ENCODE results near the gene COQ4. TPM values are rescaled to one million over a fixed set of nuclear protein-coding genes. Genes with fewer than 3 reads are reported as not detected.

Gene COQ4
- total RNA-seq: 10 to 100 TPM; 55.5 to 89.2 (median 77.9) TPM

GRCh38 chr9:128322404-128323211 lies at the start of gene COQ4, which contains the start of gene TRUB2:
Gene COQ4, plus strand, starts transcription at chr9:128322839. Its CDS starts 20 bp downstream, at chr9:128322859.
Gene TRUB2, minus strand, starts transcription at chr9:128322447. Its CDS starts 39 bp downstream, at chr9:128322408.
- no peaks in the 10 kb centered on the region for H3K27me3 ChIP-seq
- H3K36me3 ChIP-seq: peaks cover 3 to 60% (median 5%) of the 10 kb centered on the region in 3 donors
- H3K9me3 ChIP-seq: no peaks in the 10 kb centered on the region
- DNase-seq: peak; percentile 60
- peak in 1 of 4 donors; percentile 26 for TF ChIP-seq POLR2A (IDR thresholded peaks at IDR 0.05)
- peak in 1 of 6 experiments; percentile 13 for TF ChIP-seq CTCF (IDR thresholded peaks at IDR 0.05)
- H3K4me1 ChIP-seq: peaks cover 18 to 50% (median 35%) of the 10 kb centered on the region in 3 donors
- peak within 1 kb of the TSS; percentile 73 to 94 (median 89) for H3K4me3 ChIP-seq
- 0 to 1% methylated on average over 20 to 65 of the region's 83 CpGs for WGBS, 2 donors
- intact Hi-C loops (cut with DNase I): no loop called here
- peak within 1 kb of the TSS; percentile 84 to 97 (median 96) for H3K27ac ChIP-seq

GRCh38 chr9:128274245-128274644 lies 48.4 kb upstream of the COQ4 start:
- H3K27me3 ChIP-seq: no peaks in the 10 kb centered on the region
- WGBS, 2 donors: 72 to 78% methylated on average over 8 of the region's 8 CpGs
- no peak for DNase-seq
- TF ChIP-seq POLR2A (IDR thresholded peaks at IDR 0.05) (no peak), CTCF (IDR thresholded peaks at IDR 0.05) (no peak)
- H3K4me1 ChIP-seq: peaks cover 24 to 76% (median 32%) of the 10 kb centered on the region in 3 donors
- H3K9me3 ChIP-seq: no peaks in the 10 kb centered on the region
- intact Hi-C loops (cut with DNase I): no loop called here
- peak overlapping the region in 1 of 4 donors; percentile 100 for H3K27ac ChIP-seq
- peak overlapping the region in 2 of 4 donors; percentile 98 to 99 for H3K4me3 ChIP-seq
- H3K36me3 ChIP-seq: peaks cover 0 to 40% (median 10%) of the 10 kb centered on the region in 3 donors

- Histone ChIP-seq H3K36me3 (peaks cover 0 to 42% (median 10%) of the 10 kb centered on the region in 3 donors), H3K27ac (peak within 1 kb of the TSS; percentile 95 to 100 (median 98)), H3K4me3 (peak within 1 kb of the TSS; percentile 96 to 99 (median 98)), H3K27me3 (no peaks in the 10 kb centered on the region), H3K9me3 (no peaks in the 10 kb centered on the region), H3K4me1 (peaks cover 21 to 64% (median 32%) of the 10 kb centered on the region in 3 donors)
- WGBS, 2 donors: 0 to 2% methylated on average over 15 to 17 of the region's 57 CpGs
- TF ChIP-seq CTCF (IDR thresholded peaks at IDR 0.05): peak in 1 of 6 experiments; percentile 3
- TF ChIP-seq POLR2A (IDR thresholded peaks at IDR 0.05): no peak
- intact Hi-C loops (cut with DNase I): no loop called here
- no peak for DNase-seq
These were observed 47.2 kb upstream of the COQ4 start, which contains the start of gene GOLGA2 for GRCh38 chr9:128275198-128276007. Gene GOLGA2, minus strand, starts transcription at chr9:128276007. Its CDS starts 31 bp downstream, at chr9:128275976.

GRCh38 chr9:128276008-128276573 lies 46.5 kb upstream of the COQ4 start, which contains the start of gene SWI5:
Gene SWI5, plus strand, starts transcription at chr9:128276276.
- intact Hi-C loops (cut with DNase I): no loop called here
- WGBS, 2 donors: 0 to 2% methylated on average over 5 to 24 of the region's 38 CpGs
- peaks cover 21 to 57% (median 28%) of the 10 kb centered on the region in 3 donors for H3K4me1 ChIP-seq
- no peaks in the 10 kb centered on the region for H3K27me3 ChIP-seq
- peaks cover 0 to 36% (median 10%) of the 10 kb centered on the region in 3 donors for H3K36me3 ChIP-seq
- DNase-seq: peak; percentile 92
- TF ChIP-seq CTCF (IDR thresholded peaks at IDR 0.05) (peak in 2 of 6 experiments; percentile 10 to 16), POLR2A (IDR thresholded peaks at IDR 0.05) (peak in 3 of 4 donors; percentile 89 to 98 (median 97))
- peak within 1 kb of the TSS; percentile 96 to 99 (median 98) for H3K4me3 ChIP-seq
- H3K9me3 ChIP-seq: no peaks in the 10 kb centered on the region
- H3K27ac ChIP-seq: peak within 1 kb of the TSS; percentile 95 to 100 (median 98)

Data from esophagus squamous epithelium (tissue), 5 donors.